ENCODE data around the gene CFAP299. TPM values are rescaled to one million over a fixed set of nuclear protein-coding genes. Genes with fewer than 3 reads are reported as not detected.

The CFAP299 gene
- total and polyA plus RNA-seq, 2 donors (not counting 3 experiments of a cell fraction or from before 2014, with no cell fraction given): not detected

GRCh38 chr4:80532674-80533333 lies 197.3 kb downstream of the CFAP299 start:
- no peaks in the 10 kb centered on the region for H3K4me1 ChIP-seq (ENCODE audit: control insufficient read depth, extremely low read depth, insufficient read depth, low read length)
- no TSS peak for BruUV-seq (replicated peaks)
- H3K4me3 ChIP-seq (replicated peaks in 1 of 3; ENCODE audit: insufficient read depth in 1 of 3, low read depth in 1 of 3, low read length in 3 of 3): no peak overlapping the region
- TF ChIP-seq FOS (IDR thresholded peaks at IDR 0.05; ENCODE audit: borderline replicate concordance, insufficient read depth, low read length) (no peak), GATA2 (IDR thresholded peaks at IDR 0.05; ENCODE audit: insufficient read depth, insufficient read length, low read depth, low read length) (no peak)
- no peak overlapping the region for H2AFZ ChIP-seq (ENCODE audit: low read depth, low read length)
- no peak overlapping the region for H3K9ac ChIP-seq (replicated peaks; ENCODE audit: extremely low read depth, insufficient read depth, low read length)
- dilution Hi-C loops (cut with MboI; ENCODE audit: extremely low pct_ligation_motif_present, low sequenced_read_pairs): no loop called here
- ChIA-PET POLR2A (no interaction called here), CTCF (no interaction called here)
- H3K9me1 ChIP-seq (replicated peaks; ENCODE audit: control insufficient read depth, extremely low read depth, insufficient read depth, low read length): no peaks in the 10 kb centered on the region
- no peaks in the 10 kb centered on the region for H3K9me3 ChIP-seq (replicated peaks; ENCODE audit: control insufficient read depth, insufficient read depth, low read length)
- FAIRE-seq: no peak
- H3K27ac ChIP-seq (ENCODE audit: insufficient read depth, low read depth, low read length): no peak overlapping the region
- intact Hi-C loops (cut with micrococcal nuclease): no loop called here
- no peaks in the 10 kb centered on the region for H4K20me1 ChIP-seq (replicated peaks; ENCODE audit: control insufficient read depth, extremely low read depth, insufficient read depth, low read length)
- H3K36me3 ChIP-seq (ENCODE audit: control insufficient read depth in 2 of 2, extremely low read depth in 1 of 2, insufficient read depth in 2 of 2, low read length in 2 of 2): no peaks in the 10 kb centered on the region
- no peaks in the 10 kb centered on the region for H3K79me2 ChIP-seq (ENCODE audit: control insufficient read depth, insufficient read depth, low read length)
- no peaks in the 10 kb centered on the region for H3K27me3 ChIP-seq (ENCODE audit: control insufficient read depth in 2 of 2, insufficient read depth in 2 of 2, low read length in 2 of 2)
- no peak for DNase-seq (ENCODE audit: low read depth, low spot score)
- no peak overlapping the region for H3K4me2 ChIP-seq (ENCODE audit: insufficient read depth, low read length)

- no peaks in the 10 kb centered on the region for H4K20me1 ChIP-seq (replicated peaks; ENCODE audit: control insufficient read depth, extremely low read depth, insufficient read depth, low read length)
- H3K4me3 ChIP-seq (replicated peaks in 1 of 3; ENCODE audit: insufficient read depth in 1 of 3, low read depth in 1 of 3, low read length in 3 of 3): no peak overlapping the region
- H3K36me3 ChIP-seq (ENCODE audit: control insufficient read depth in 2 of 2, extremely low read depth in 1 of 2, insufficient read depth in 2 of 2, low read length in 2 of 2): no peaks in the 10 kb centered on the region
- DNase-seq (ENCODE audit: low read depth, low spot score) (no peak), FAIRE-seq (no peak)
- H3K9ac ChIP-seq (replicated peaks; ENCODE audit: extremely low read depth, insufficient read depth, low read length): no peak overlapping the region
- no peak for TF ChIP-seq CTCF (IDR thresholded peaks at IDR 0.05; ENCODE audit: extremely low read depth in 1 of 2, insufficient read depth in 1 of 2, low read depth in 1 of 2, low read length in 2 of 2)
- TF ChIP-seq MAX (IDR thresholded peaks at IDR 0.05; ENCODE audit: insufficient read depth, insufficient read length): no peak
- TF ChIP-seq JUN (IDR thresholded peaks at IDR 0.05; ENCODE audit: borderline replicate concordance, insufficient read depth, insufficient read length, low read depth): no peak
- TF ChIP-seq MYC (IDR thresholded peaks at IDR 0.05; ENCODE audit: low read depth, low read length): no peak
- TF ChIP-seq EZH2 (IDR thresholded peaks at IDR 0.05; ENCODE audit: borderline replicate concordance, low read depth, low read length, severe bottlenecking): no peak
- TF ChIP-seq GATA2 (IDR thresholded peaks at IDR 0.05; ENCODE audit: insufficient read depth, insufficient read length, low read depth, low read length): no peak
- no peak for TF ChIP-seq POLR2AphosphoS5 (IDR thresholded peaks at IDR 0.05; ENCODE audit: insufficient read depth, low read depth, low read length)
- no peak for TF ChIP-seq POLR2A (IDR thresholded peaks at IDR 0.05; ENCODE audit: low read depth, low read length)
- no peak for TF ChIP-seq FOS (IDR thresholded peaks at IDR 0.05; ENCODE audit: borderline replicate concordance, insufficient read depth, low read length)
- H3K4me2 ChIP-seq (ENCODE audit: insufficient read depth, low read length): no peak overlapping the region
- no TSS peak for BruUV-seq (replicated peaks)
- intact Hi-C loops (cut with micrococcal nuclease): no loop called here
- no peaks in the 10 kb centered on the region for H3K27me3 ChIP-seq (ENCODE audit: control insufficient read depth in 2 of 2, insufficient read depth in 2 of 2, low read length in 2 of 2)
- H3K27ac ChIP-seq (ENCODE audit: insufficient read depth, low read depth, low read length): no peak overlapping the region
- POLR2A ChIA-PET: no interaction called here
- no peaks in the 10 kb centered on the region for H3K9me3 ChIP-seq (replicated peaks; ENCODE audit: control insufficient read depth, insufficient read depth, low read length)
- H3K4me1 ChIP-seq (ENCODE audit: control insufficient read depth, extremely low read depth, insufficient read depth, low read length): no peaks in the 10 kb centered on the region
- no peaks in the 10 kb centered on the region for H3K79me2 ChIP-seq (ENCODE audit: control insufficient read depth, insufficient read depth, low read length)
- no peak overlapping the region for H2AFZ ChIP-seq (ENCODE audit: low read depth, low read length)
- no peaks in the 10 kb centered on the region for H3K9me1 ChIP-seq (replicated peaks; ENCODE audit: control insufficient read depth, extremely low read depth, insufficient read depth, low read length)
- dilution Hi-C loops (cut with MboI; ENCODE audit: extremely low pct_ligation_motif_present, low sequenced_read_pairs): no loop called here
- CTCF ChIA-PET: no interaction called here
Observed at GRCh38 chr4:80535551-80535950, 200.0 kb downstream of the CFAP299 start.

Data from endothelial cell of umbilical vein (primary cell).